ENCODE measurements around the gene GNG12.

The GNG12 gene

DNA sequence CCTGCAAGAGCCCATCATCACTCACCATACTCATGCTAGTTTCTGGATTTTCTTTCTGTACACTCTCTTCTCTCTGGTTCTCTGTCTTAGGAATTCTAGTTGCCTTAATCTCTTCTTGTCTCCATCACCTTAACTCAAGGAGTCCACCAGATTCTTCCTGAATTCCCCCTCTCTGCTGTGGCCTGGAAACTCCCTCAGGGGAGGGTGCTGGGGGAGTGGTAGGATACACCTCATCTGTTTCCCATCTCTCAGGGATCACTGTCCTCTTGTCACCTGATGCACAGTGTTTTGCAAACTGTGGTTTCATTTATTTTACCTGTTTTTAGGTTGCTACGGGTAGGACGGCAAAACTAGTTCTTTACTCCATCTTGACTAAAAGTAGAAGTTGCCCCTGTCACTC lies 6.6 kb upstream of the GNG12 start:
- DNase-seq = no peak

DNA sequence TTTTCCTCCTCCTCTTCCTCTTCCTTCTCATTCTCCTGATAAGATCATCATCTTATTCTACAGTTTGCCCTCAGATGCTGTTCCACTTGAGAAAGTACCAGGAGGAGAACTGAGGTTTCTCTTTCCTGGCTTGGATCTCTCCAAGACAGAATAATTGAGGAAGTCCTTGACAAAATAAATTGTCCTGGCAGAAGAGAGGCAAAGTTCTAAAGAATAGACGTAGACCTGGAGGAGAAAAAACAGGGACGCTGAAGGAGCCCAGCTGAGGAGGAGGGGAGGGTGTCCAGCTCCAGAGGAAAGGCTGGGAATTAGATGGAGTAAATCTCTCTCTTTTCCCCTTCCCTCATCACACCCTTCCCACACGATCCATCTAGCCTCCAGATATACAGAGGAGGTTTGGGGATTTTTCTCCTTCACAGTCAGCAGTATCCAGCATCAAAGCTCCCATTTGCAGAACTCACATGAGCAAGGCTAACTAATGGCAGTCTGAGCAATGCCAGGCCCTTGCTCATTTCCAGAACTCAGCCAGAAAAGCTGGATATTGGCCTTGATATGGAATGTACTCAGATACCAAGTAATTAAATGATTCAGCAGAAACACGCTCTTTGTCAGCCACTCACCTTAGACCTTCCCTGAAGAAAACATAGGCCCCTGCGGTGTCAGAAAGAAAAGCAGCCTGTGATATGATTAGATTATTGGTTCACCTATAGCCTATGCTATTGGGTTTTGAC lies 5.1 kb upstream of the GNG12 start:
- DNase-seq = peak; percentile 45

DNA sequence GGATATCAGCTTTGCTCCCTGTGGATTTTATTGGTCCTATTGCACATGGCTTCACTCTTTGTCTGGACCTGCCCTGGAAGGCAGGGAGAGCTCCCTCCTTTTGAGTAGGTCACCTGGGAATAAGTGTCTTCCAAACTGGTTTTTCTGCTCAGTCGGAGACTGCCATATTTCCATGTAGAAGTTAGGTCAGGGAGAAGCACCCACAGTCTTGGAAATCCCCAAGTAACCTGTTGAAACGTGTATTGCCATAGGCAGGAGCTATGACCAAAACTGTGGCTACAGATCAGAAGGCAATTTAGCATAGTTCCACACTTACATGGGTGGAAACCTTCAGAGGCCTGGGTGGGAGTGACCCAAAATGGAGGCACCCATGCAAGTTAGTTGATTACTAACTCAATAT lies 3.5 kb upstream of the GNG12 start:
- DNase-seq = no peak

DNA sequence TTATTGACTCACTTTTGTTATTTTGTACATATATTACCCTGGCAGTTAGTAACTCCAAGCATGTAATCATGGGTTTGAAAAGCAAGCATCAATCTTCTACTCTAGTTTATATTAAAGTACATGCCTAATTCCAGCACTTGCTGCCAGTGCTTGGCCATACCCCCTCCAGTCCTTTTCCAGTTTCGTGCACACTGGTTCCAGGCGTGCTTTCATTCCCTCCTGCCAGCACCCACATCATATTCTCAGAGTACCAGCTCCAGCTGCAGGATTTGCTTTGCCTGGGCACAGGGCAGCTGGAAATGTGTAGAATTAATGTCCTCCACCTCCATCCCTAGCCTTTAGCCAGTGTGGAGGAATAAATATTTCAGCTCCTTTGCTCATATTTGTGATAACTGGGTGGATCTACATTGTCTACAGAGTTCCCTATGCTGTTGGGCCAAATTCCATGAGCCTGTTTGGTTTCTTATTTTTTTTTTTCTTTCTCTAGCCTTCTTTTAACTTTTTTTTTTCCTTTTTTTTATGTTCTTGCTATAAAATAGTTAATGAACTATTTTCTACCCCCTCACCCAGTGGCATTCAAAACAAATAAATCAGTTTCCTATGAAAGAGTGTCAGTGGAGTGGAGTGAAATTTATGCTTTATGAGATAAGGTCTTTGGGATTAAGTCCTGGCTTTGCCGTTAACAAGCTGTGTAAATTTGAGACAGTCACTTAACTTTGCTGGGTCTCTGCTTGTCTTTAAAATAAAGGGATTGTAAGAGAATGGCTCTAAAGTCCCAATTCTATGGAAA lies 2.6 kb upstream of the GNG12 start:
- no peak for DNase-seq

DNA sequence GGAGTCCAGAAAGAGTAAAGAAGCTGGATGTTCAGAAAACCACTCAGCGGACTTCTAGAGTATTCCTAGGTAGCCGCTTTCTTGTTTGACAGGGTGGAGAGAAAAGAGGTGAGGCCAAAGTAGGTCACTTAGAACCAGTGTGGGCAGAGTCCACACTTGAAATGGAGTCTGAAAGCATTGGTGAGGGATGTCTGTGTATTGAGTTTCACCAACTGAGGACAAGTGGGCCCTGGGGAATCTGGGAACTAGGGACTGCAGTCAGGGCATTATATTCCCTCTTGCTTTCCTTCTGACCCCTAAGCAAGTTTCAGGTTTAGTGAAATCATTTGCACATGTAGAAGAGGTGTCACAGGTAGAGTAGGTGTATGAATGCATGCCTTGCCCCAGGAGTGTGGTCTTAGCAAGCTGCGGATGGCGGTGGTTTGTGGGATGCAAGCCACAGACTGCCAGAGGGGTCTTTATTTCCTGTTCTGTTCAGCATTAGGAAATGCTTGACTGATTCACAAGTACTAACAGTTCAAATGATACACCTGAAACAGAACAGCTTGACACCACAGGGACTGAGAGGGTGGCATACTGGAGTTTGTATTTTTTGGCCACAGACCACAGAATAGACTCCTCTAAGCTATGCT lies 1.1 kb upstream of the GNG12 start:
- DNase-seq = no peak

DNA sequence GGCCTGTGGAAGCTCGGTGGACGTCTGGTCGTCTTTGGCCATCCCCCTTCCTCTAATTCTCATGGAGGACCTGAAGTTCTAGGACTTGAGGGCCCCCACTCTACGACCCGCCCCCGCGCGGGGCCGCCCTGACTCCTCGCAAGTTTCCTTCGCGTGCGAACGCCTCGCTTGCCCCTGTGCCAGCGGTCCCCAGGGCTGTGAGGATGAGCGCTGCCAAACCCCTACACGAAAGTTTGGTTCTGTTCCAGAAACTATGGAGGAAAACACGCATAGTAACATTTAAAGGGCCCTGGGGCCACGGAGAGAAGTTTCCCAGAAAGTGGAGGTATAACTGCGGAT lies 304 bp upstream of the GNG12 start:
- DNase-seq = no peak

DNA sequence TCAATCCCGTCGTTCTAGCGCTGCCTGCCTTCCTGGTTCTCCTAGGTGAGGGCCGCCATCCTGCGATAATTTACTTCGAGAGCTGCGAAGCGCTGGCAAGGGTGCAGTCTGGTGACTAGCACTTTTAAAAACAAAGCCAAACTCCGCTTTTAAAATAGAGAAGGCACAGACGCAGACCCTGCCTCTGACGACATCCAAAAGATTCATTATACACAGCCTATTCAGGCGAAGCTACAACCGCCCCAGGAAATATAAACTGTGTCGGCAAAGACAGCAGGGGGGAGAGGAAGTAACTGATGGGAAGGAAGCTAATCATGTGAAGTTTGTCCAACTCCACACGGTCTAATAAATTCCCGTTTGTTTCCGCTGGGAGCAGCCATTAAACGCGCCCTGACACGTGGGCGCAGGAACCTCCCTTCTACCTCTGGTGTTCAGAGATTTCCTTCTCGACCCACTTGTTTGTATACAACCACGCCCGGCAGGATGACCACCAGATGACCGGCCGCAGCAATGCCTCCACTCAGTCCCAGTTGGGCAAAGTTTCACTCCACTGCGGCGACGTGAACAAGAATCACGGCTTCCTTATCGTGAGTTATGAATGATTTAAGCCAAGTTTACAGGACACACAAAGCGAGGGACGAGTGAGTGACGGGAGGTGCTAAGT lies 1.3 kb downstream of the GNG12 start:
- peak; percentile 63 for DNase-seq

DNA sequence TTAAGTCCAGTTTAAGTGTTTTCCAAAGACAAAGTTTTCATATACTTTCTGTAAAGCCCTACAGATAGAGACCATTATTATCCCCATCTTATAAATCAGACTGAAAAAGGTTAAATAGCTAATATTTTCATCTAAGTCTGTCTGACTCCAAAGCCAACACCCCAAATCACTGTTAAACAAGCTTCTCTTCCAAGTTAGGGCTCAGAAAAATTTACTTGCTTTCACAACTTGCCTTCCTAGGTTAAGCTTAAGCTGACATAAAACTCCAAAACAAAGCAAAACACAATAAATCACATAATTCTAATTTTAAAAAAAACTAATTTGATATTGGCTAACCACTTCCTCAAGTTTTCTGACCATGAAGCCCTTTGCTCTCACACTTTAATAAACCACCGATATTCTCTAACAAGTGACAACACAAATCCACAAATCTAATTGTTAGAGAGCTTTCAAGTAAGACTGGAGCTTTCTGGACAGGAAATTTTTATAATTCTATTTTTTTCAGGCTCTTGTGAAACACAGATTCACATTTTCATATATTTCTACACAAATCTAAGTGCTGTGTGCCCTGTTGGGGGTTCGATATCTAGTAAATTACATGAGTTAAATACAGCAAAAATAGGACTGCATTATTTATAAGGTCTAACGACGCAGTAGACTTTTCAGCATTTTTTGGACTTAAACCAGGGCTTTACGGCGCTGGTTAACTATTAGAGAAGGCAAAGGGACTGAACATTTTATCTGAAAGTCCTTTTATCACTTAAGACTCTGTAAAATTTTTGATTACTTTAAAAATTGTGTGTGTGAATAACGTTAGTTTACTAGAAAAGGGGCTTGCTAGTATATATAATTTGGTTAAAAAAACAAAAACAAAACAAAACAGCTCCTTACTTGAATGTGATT lies 2.1 kb downstream of the GNG12 start:
- DNase-seq = no peak

DNA sequence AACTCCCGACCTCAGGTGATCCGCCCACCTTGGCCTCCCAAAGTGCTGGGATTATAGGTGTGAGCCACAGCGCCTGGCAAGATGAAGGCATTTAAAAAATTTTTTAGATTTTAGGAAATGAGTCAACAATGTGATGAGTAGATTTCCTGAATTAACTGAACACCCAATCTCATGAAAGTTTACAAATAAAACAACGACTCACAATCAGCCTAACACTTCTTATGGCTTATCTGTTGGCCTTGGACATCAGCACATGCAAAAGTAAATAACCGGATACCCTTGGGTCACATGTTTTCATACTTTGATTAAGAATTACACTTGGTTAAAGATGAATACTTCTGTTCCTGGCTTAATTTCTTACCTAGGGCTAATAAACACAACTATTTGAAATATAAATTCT lies 3.0 kb downstream of the GNG12 start:
- DNase-seq = no peak

DNA sequence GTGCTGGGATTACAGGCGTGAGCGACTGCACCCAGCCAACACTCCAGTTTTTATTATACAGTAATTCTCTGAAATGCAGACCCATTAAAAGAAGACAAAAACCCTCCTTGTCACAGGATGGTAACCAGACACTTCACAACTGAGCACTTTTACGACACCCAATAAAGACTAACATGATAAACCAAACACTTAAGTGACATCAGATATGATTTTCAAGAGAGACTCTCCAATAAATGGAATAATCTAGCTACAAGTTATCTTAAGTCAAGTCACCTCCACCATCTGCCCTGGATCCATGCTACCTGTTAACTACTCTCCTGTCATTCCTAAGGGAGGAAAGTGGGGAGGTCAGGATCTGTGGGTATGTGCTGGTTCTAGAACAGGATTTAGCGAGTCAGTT lies 5.6 kb downstream of the GNG12 start:
- DNase-seq = no peak

DNA sequence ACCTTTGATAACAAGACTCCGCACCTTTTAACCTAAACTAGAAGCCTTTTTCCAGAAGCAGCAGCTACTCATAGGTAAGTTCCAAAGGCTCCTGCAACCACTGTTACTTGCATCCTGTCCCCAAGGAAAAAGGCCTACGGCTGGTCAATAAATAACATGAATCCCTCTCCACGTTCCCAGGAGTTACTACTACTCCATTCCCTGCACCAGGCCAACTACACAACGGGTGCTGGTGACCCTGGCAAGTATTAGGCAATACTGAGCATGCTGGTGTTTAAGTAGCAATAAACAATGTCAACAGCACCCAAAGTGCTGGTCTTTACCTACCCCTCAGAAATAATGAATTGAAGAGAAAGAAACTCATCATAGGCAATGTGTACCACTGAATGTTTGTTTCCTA lies 7.7 kb downstream of the GNG12 start:
- no peak for DNase-seq

DNA sequence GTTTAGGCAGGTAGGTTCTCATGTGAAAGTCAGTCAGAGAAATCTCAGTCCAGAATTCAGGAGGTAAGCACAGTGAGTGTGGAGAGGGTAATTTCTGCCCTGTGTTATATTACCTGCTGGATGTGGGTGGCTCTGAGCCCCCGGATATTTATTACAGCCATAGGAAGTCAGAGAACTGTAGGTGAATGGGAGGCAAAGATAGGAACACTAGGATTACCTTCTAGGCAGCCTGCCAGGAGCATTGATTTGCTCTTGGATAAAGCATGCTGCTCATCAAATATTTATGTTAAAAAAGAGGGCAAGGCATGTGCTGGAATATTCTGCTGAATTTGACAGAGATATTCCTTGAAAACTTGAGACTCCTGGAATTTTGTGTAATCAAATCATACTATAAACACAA lies 8.5 kb downstream of the GNG12 start:
- peak; percentile 56 for DNase-seq

DNA sequence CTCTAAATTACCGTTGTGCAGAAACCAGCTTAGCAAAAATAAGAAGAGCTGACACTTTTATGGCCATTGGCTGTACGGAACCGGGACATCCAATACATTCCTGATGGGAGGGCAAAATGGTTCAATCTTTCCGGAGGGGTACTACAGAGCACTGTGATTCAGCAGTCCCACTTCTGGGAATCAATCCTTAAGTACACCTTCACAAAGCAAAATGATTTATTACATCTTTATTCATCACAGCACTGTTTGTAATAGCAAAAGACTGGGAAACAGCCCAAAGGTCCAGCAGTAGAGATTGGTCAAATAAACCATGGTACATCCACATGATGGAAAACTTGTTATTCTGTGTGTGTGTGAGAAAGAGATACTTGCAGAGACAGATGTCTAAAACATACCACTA lies 9.7 kb downstream of the GNG12 start:
- DNase-seq = no peak

DNA sequence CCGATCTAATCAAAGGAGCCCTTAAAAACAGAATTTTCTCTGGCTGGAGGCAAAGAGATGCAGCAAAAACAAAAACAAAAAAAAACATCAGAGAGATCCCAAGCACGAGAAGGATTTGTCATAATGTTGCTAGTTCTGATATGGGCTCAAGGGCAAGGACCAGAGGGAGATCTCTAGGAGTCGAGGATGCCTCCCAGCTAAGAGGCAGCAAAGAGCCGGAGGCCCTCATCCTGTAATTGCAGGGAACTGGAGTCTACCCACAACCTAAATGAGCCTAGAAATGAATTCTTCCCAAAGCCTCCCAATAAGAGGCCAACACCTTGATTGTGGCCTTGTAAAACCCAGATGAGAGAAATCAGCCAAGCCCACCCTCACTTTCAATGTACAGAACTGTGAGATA lies 12.0 kb downstream of the GNG12 start:
- no peak for DNase-seq

DNA sequence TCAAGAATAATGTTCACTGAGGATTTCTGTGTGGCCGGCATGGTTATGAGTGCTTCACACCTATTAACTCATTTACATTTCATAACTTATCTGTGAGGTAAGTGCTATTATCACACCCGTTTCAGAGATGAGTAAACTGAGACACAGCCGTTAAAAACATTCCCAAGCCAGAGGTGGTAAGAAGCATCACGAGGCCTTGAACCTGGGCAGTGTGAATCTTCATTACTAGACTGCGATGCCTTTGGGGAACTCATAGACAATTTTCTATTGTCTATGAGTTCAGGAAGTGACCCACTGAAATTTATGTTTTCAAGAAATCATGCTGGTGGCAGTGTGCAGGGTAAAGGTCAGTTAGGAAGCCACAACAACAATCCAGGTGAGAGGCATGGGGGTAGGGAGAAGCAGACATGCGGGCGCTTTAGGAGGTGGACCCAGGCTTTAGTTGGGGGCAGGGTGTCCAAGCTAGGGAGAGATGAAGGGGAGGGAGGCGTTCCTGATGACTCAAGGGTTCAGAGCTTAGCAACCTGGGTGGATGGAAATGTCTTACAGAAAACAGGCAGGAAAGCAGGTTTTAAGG lies 14.5 kb downstream of the GNG12 start:
- DNase-seq = no peak

DNA sequence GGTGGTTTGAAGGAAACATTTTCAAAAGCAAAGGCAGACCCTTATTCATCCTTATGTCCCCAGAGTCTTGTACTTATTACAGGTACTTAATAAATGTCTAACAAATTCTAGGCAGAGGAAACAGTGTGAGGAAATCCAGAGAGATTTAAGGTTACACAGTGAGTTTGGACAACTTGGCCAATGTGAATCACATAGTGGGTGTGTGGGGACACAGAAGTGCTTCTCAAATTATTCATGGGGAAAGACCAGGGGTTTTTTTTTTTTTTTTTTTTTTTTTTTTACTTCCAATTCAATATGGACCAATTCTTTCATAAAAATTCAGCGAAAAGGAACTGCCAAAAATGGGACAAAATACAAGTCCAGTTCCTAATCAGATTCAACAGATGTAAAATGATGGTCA lies 15.1 kb downstream of the GNG12 start:
- DNase-seq = no peak

DNA sequence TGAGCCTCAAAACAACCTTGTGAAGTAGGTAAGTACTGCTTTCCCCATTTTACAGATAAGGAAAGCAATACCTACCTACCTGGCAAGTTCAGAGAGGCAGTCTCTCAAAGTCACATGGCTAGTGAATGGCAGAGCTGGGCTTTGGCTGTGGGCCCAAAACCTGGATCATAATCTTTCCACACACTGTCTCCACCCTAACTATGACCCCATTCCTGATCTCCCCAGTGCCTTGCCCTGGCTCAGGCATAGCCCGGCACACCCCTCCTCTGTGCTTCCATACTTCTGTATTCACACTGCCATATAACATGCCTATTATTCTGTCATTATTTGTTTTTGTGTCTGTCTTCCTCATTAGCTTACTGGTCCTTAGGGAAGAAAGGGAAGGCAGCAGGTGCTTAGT lies 15.9 kb downstream of the GNG12 start:
- no peak for DNase-seq

DNA sequence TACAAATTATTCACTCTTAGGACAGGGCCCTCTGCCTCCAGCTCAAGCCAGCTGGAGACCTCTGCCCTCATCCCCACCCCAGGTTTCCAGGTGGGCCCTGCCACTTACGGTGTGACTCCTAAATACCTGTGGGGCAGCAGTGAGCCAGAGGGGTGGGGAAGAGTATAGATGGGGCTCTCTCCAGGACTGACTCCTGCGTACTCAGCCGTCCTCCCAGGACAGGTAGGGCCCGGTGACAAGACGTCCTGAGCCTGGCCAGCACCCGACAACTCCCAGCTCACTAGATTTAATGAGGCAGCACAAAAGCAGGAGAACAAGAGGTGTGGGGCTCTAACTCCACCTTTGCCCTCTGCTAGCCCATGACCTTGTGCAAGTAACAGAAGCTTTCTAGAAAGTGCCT lies 16.8 kb downstream of the GNG12 start:
- DNase-seq = no peak

DNA sequence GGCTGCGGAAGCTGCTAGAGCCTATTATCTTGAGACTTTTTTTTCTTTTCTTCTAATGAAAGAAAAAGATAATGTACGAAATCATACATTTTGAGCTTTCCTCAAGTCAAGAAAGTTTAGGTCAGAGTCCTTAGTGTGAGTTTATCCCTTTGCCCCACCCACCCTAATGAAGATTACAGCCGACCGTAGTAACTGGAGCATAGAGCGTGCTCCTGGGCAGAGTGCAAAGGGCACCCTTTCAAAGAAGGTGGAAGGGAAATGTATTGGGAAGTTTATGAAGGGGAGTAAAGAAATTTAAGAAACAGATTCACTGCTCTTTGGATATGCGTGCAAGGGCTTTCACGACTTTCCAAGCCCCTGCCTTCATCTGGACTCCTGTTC lies 17.2 kb downstream of the GNG12 start:
- no peak for DNase-seq

DNA sequence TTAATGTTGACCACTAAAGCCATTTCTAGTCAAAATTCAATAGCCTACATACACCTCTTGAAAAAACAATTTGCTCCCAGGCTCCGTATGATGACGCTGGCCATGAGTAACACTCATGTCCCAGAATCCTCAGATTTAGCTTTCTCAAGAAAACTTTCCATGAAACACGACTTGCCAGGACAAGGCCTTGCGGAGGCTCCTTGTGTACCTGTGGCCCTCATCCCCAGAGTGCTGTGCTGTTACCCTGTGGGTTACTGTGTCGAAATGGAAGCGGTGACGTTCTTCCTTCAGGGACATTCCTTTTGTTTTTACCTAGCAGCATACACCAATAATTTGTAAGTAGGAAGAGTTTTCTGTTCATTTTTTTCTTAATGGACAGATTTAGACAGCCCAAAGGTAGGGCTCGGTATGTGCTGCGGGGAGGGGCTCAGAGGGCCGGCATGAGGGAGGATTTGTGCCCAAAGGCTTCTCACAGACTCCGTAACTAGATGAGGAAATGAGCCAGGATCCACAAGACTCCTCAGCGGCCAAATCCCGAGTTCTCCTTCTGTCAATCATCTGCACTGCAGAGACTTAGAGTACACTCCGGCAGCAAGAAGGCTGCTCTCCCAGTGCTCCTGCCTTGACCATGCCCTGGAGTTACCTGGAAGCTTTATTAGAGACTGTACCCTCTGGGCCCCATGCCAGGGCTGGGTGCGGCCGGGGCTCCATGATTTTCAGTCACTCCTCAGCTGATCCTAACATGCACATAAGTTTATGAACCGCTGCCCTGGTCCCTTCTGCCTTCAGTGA lies 17.8 kb downstream of the GNG12 start:
- DNase-seq = no peak

DNA sequence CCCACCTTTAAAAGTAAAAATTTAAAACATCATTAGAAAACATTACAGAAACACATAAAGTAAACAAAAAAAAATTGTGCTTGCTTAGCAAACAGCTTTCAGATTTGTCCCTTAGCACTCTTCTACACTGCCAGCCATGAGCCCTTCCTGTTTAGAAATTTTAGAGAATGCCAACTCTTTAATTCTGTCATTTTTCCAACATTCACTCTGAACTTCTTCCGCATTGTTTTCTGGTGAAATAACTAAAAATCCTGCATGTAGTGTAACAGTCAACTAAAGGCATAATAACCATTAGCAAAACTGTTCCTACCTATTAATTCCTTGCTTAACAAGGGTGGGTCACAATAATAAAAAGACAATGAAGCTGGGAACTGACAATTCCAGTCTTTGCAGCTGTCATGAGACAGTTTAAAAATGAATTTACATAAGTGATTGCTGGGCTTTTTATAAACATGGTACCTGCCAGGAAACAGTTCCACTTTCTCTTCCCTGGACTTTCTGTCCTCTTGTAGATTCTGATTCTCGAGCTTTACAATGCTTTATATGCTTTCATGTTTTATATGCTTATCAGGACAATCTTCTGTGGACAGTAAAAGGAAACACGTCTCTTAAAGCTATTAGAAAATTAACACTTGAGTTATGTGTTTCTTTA lies 19.0 kb downstream of the GNG12 start:
- peak; percentile 30 for DNase-seq
